HK-2 (cell line): Measurements from ENCODE around the gene EXOC8.
"Not testable (repeated sequence)": the region's sequence is repeated elsewhere in the genome, so short reads cannot be mapped to it uniquely, and the experiment has no call there.

ENCODE experiments used
- DNase-seq: peaks from one replicate; pipeline ENCODE4 v3.0.0-alpha.2; 2018; ENCODE audit not compliant: unreplicated experiment

The EXOC8 gene

GRCh38 chr1:231354330-231355020 lies 16.8 kb upstream of the EXOC8 start:
- DNase-seq, result no peak

GRCh38 chr1:231353086-231353485 lies 15.4 kb upstream of the EXOC8 start:
- no peak for DNase-seq

- DNase-seq, result no peak
These were observed 14.2 kb upstream of the EXOC8 start for GRCh38 chr1:231351816-231352215.

- DNase-seq, result not testable (repeated sequence)
These were observed 11.2 kb upstream of the EXOC8 start for GRCh38 chr1:231348856-231349255.

GRCh38 chr1:231348442-231348841 lies 10.8 kb upstream of the EXOC8 start:
- no peak for DNase-seq

- DNase-seq, result no peak
These were observed 10.3 kb upstream of the EXOC8 start for GRCh38 chr1:231347961-231348360.

- DNase-seq, result no peak
These were observed 2.8 kb upstream of the EXOC8 start for GRCh38 chr1:231340328-231341013.

- no peak for DNase-seq
These were observed 847 bp upstream of the EXOC8 start, which contains the start of gene SPRTN for GRCh38 chr1:231338270-231339128. Gene SPRTN (plus strand): TSS chr1:231338293. CDS start chr1:231338384, 91 bp downstream.

GRCh38 chr1:231337043-231337471 lies 595 bp downstream of the EXOC8 start:
- DNase-seq, result peak; percentile 26

- no peak for DNase-seq
These were observed 1.7 kb downstream of the EXOC8 start for GRCh38 chr1:231335663-231336602.

GRCh38 chr1:231334952-231335351 lies 2.7 kb downstream of the EXOC8 start:
- no peak for DNase-seq

- DNase-seq, result no peak
These were observed 3.5 kb downstream of the EXOC8 start for GRCh38 chr1:231334079-231334666.

- no peak for DNase-seq
These were observed 4.9 kb downstream of the EXOC8 start for GRCh38 chr1:231332761-231333160.

- no peak for DNase-seq
These were observed 8.2 kb downstream of the EXOC8 start for GRCh38 chr1:231329483-231329882.

GRCh38 chr1:231327617-231328016 lies 10.0 kb downstream of the EXOC8 start:
- no peak for DNase-seq

GRCh38 chr1:231326248-231326647 lies 11.4 kb downstream of the EXOC8 start:
- no peak for DNase-seq

- no peak for DNase-seq
These were observed 13.0 kb downstream of the EXOC8 start for GRCh38 chr1:231324660-231325059.

GRCh38 chr1:231322880-231323530 lies 14.6 kb downstream of the EXOC8 start:
- no peak for DNase-seq

- DNase-seq, result no peak
These were observed 18.6 kb downstream of the EXOC8 start for GRCh38 chr1:231319080-231319479.

- no peak for DNase-seq
These were observed 19.1 kb downstream of the EXOC8 start for GRCh38 chr1:231318568-231318967.
